Measurements from ENCODE around the gene GRIA4.

The GRIA4 gene

DNA sequence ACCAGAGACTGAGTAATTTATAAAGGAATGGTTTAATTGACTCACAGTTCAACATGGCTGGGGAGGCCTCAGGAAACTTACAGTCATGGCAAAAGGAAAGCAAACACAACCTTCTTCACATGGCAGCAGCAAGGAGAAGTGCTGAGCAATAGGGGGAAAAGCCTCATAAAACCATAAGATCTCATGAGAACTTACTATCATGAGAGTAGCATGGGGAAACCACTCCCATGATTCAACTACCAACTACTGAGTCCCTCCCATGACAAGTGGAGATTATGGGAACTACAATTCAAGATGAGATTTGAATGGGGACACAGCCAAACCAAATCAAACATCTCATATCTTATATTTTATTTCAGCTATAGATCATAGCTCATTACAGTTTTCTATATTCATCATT is 33.0 kb downstream of the GRIA4 start:
- Histone ChIP-seq H3K36me3 (ENCODE audit: control insufficient read depth, insufficient read depth, low read length) (no peaks in the 10 kb centered on the region), H3K9me3 (ENCODE audit: control insufficient read depth, low read length) (no peaks in the 10 kb centered on the region), H3K27me3 (ENCODE audit: control insufficient read depth, insufficient read depth, low read length) (no peaks in the 10 kb centered on the region), H3K4me1 (ENCODE audit: control insufficient read depth, insufficient read depth, low read length) (no peaks in the 10 kb centered on the region), H3K9ac (ENCODE audit: low read length) (no peak overlapping the region), H3K4me3 (ENCODE audit: low read length) (no peak overlapping the region)

DNA sequence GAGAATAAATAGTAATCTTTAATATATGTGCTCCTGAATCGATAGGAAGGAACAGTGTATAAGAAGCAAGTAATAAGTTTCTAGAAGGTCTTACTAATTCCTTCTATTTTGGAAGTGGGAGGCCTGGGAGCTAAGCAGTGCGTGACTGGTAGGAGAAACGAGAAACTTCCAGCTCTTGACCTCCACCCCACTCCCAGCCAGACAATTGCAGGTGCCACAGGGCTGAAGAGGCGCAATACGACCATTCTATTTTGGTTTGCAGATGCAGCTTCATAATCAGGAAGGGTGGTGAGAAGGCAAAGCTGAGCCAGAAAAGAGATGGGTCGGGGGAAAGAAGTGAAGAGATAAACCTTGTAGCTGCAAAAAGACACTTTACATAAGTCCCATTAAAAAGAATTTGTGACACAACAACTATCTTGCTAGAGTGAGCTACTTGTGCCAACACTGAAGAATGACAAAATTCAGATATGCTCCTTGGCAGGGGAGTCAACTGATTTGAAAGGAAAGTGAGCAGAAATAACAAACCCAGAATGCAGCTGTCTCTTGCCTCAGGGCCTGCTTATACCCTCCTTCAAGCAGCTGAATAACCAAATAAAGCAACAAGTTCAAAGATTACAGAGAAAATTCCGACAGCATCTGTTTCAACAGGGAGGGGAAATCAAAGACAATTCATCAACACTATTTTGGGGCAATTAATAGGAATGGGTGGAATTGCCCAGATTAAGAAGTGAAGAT is 35.1 kb downstream of the GRIA4 start:
- Histone ChIP-seq H3K9ac (ENCODE audit: low read length) (no peak overlapping the region), H3K4me1 (ENCODE audit: control insufficient read depth, insufficient read depth, low read length) (no peaks in the 10 kb centered on the region), H3K9me3 (ENCODE audit: control insufficient read depth, low read length) (no peaks in the 10 kb centered on the region)

DNA sequence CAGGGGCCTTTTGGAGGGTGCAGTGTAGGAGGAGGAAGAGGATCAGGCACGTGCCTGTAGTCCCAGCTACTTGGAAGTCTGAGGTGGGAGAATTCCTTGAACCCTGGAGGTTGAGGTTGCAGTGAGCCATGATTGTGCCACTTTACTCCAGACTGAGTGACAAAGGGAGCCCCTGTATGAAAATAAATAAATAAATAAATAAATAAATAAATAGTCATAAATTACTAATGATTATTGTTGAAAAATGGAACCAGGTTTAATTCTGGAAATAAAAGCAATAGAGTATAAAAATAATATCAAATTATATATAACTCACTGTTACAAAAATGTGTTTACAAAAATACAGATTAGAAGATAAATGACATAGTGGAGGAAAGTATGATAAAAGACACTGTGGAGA is 37.9 kb downstream of the GRIA4 start:
- Histone ChIP-seq H3K27me3 (ENCODE audit: control insufficient read depth, insufficient read depth, low read length) (no peaks in the 10 kb centered on the region), H3K9me3 (ENCODE audit: control insufficient read depth, low read length) (no peaks in the 10 kb centered on the region), H3K4me1 (ENCODE audit: control insufficient read depth, insufficient read depth, low read length) (no peaks in the 10 kb centered on the region), H3K9ac (ENCODE audit: low read length) (no peak overlapping the region), H3K36me3 (ENCODE audit: control insufficient read depth, insufficient read depth, low read length) (no peaks in the 10 kb centered on the region), H3K4me3 (ENCODE audit: low read length) (no peak overlapping the region)

More for the DNA sequence above, 35.1 kb downstream of the GRIA4 start:
- no peaks in the 10 kb centered on the region for H3K27me3 ChIP-seq (ENCODE audit: control insufficient read depth, insufficient read depth, low read length)
- no peaks in the 10 kb centered on the region for H3K36me3 ChIP-seq (ENCODE audit: control insufficient read depth, insufficient read depth, low read length)
- H3K4me3 ChIP-seq (ENCODE audit: low read length) = no peak overlapping the region

DNA sequence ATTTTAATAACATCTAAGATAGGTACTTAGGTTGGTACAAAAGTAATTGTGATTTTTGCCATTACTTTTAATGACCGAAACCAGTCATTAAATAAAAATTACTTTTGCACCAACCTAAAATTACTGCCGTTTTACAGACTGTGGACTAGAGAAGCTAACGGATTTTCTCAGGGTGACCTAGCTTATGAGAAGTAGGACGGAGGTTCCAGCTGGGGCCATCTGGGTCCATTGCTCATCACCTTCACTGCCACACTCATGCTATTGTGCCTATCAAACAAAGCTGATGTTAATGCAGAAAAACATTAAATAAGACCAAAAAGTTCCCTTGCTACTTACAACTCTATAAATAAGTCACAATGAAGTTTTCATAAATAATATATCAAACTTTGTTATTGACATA is 38.9 kb downstream of the GRIA4 start:
- no peak overlapping the region for H3K4me3 ChIP-seq (ENCODE audit: low read length)
- H3K36me3 ChIP-seq (ENCODE audit: control insufficient read depth, insufficient read depth, low read length) = no peaks in the 10 kb centered on the region
- H3K9me3 ChIP-seq (ENCODE audit: control insufficient read depth, low read length) = no peaks in the 10 kb centered on the region
- H3K9ac ChIP-seq (ENCODE audit: low read length) = no peak overlapping the region
- no peaks in the 10 kb centered on the region for H3K27me3 ChIP-seq (ENCODE audit: control insufficient read depth, insufficient read depth, low read length)
- H3K4me1 ChIP-seq (ENCODE audit: control insufficient read depth, insufficient read depth, low read length) = no peaks in the 10 kb centered on the region

DNA sequence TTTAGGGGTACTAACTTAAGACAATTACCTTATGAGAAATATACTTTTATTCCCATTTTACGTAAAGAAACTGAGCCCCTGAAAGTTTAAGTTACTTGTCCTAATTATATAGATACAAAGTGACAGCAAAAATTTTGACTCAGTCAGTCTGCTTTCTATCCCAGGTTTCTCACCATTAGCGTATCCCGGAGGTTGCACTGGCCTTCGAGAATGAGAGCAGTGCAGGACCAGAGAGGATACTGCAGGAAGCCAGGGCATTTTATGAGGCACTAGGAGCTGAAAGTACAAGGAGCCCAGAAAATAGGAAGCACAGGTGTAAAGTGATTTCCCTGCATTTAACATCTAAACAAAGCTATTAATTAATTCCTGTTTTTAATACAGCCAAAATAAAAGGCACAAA is 55.4 kb downstream of the GRIA4 start:
- Histone ChIP-seq H3K4me1 (ENCODE audit: control insufficient read depth, insufficient read depth, low read length) (no peaks in the 10 kb centered on the region), H3K4me3 (ENCODE audit: low read length) (no peak overlapping the region), H3K9me3 (ENCODE audit: control insufficient read depth, low read length) (no peaks in the 10 kb centered on the region), H3K36me3 (ENCODE audit: control insufficient read depth, insufficient read depth, low read length) (no peaks in the 10 kb centered on the region), H3K27me3 (ENCODE audit: control insufficient read depth, insufficient read depth, low read length) (no peaks in the 10 kb centered on the region), H3K9ac (ENCODE audit: low read length) (no peak overlapping the region)

DNA sequence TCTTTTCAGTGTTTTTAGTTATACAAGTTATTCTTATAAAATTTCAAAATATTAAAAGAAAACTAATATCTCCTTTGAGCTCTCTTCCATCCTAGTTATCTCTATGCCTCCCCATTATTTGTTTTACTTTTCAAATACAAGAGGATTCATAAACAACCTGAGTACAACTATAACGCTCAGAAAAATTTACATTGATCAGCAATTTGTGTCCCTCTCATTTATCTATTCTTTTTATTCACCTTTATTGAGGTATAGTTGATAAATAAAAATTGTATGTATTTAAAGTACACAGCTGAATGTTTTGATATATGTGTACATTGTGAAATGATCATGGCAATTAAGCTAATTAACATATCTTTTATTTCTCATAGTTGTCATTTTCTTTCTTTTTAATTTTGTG is 57.6 kb downstream of the GRIA4 start:
- Histone ChIP-seq H3K9me3 (ENCODE audit: control insufficient read depth, low read length) (no peaks in the 10 kb centered on the region), H3K27me3 (ENCODE audit: control insufficient read depth, insufficient read depth, low read length) (no peaks in the 10 kb centered on the region), H3K9ac (ENCODE audit: low read length) (no peak overlapping the region), H3K4me1 (ENCODE audit: control insufficient read depth, insufficient read depth, low read length) (no peaks in the 10 kb centered on the region), H3K36me3 (ENCODE audit: control insufficient read depth, insufficient read depth, low read length) (no peaks in the 10 kb centered on the region), H3K4me3 (ENCODE audit: low read length) (no peak overlapping the region)

DNA sequence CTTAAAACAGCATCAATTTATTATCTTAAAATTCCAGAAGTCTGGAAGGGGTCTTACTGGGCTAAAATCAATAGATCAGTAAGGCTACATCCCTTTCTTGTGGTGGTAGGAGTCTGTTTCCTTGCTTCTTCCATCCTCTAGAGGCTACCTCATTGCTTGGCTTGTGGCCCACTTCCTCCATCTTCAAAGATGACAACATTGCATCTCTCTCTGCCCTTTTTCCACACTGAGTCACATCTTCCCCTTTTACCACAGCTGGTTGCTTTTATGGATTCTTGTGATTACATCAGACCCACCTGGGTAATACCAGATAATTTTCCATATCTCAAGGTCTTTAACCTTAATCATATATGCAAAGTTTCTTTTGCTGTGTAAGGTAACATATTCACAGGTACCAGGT is 60.9 kb downstream of the GRIA4 start:
- no peak overlapping the region for H3K9ac ChIP-seq (ENCODE audit: low read length)
- H3K27me3 ChIP-seq (ENCODE audit: control insufficient read depth, insufficient read depth, low read length) = no peaks in the 10 kb centered on the region
- H3K9me3 ChIP-seq (ENCODE audit: control insufficient read depth, low read length) = no peaks in the 10 kb centered on the region
- H3K36me3 ChIP-seq (ENCODE audit: control insufficient read depth, insufficient read depth, low read length) = no peaks in the 10 kb centered on the region
- no peaks in the 10 kb centered on the region for H3K4me1 ChIP-seq (ENCODE audit: control insufficient read depth, insufficient read depth, low read length)
- no peak overlapping the region for H3K4me3 ChIP-seq (ENCODE audit: low read length)

DNA sequence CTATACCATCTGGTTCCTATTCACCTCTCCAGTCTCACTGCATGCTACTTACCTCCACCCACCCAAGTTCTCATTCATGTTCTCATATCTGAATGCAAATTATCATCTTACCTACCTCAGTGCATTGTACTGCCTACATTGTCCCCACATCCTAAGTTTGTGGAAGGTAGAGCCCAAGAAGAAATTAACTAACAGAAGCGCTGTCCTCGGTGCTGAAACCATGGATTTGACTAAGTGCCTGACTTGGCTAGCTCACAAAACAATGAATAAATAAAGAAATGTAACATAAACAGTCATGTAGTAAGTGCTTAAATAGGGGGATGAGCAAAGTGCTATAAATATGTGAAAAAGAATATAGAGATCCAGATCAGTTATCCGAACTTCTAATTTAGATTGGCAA is 63.2 kb downstream of the GRIA4 start:
- Histone ChIP-seq H3K9me3 (ENCODE audit: control insufficient read depth, low read length) (no peaks in the 10 kb centered on the region), H3K36me3 (ENCODE audit: control insufficient read depth, insufficient read depth, low read length) (no peaks in the 10 kb centered on the region), H3K4me3 (ENCODE audit: low read length) (no peak overlapping the region), H3K4me1 (ENCODE audit: control insufficient read depth, insufficient read depth, low read length) (no peaks in the 10 kb centered on the region), H3K9ac (ENCODE audit: low read length) (no peak overlapping the region), H3K27me3 (ENCODE audit: control insufficient read depth, insufficient read depth, low read length) (no peaks in the 10 kb centered on the region)

DNA sequence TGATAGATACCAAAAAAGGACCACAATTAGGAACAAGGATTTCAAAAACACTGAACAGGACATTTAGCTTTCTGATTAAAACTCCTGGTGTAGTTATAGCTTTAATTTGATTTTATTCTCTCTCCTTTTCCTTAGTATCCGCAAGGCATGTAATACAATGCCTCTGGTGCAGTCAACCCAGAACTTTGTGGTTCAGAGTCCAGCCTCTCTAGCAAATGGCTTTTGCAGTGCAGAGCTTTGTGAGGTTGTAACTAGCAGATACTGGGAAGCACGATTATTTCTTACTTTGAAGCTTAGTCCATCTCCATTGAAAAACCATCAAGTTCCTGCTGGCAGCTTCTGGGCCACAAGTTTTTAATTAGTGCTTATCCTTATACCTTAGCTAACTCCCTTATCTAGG is 79.8 kb downstream of the GRIA4 start:
- H3K9me3 ChIP-seq (ENCODE audit: control insufficient read depth, low read length) = no peaks in the 10 kb centered on the region
- H3K4me3 ChIP-seq (ENCODE audit: low read length) = no peak overlapping the region
- no peaks in the 10 kb centered on the region for H3K36me3 ChIP-seq (ENCODE audit: control insufficient read depth, insufficient read depth, low read length)
- H3K9ac ChIP-seq (ENCODE audit: low read length) = no peak overlapping the region
- no peaks in the 10 kb centered on the region for H3K4me1 ChIP-seq (ENCODE audit: control insufficient read depth, insufficient read depth, low read length)
- H3K27me3 ChIP-seq (ENCODE audit: control insufficient read depth, insufficient read depth, low read length) = no peaks in the 10 kb centered on the region

DNA sequence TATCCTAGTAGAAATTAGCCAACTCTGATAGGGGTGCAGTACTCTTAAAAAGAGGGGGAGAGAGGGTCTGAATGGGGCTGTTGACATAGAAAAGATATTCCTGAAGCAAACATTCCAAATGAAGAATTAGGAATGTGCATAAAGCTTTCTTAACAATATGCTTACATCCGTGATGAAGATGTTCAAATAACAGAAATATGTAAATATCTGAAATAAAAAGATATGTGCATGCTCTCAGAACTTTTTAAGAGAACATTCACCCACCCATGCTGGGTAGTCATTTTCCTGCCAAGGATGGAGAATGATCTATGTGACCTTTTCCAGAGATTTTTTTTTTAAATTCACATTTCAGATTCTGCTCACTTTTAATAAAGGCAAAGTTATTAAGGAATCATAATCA is 80.6 kb downstream of the GRIA4 start:
- H3K9ac ChIP-seq (ENCODE audit: low read length) = no peak overlapping the region
- H3K27me3 ChIP-seq (ENCODE audit: control insufficient read depth, insufficient read depth, low read length) = no peaks in the 10 kb centered on the region
- H3K4me3 ChIP-seq (ENCODE audit: low read length) = no peak overlapping the region
- no peaks in the 10 kb centered on the region for H3K4me1 ChIP-seq (ENCODE audit: control insufficient read depth, insufficient read depth, low read length)
- H3K36me3 ChIP-seq (ENCODE audit: control insufficient read depth, insufficient read depth, low read length) = no peaks in the 10 kb centered on the region
- no peaks in the 10 kb centered on the region for H3K9me3 ChIP-seq (ENCODE audit: control insufficient read depth, low read length)

DNA sequence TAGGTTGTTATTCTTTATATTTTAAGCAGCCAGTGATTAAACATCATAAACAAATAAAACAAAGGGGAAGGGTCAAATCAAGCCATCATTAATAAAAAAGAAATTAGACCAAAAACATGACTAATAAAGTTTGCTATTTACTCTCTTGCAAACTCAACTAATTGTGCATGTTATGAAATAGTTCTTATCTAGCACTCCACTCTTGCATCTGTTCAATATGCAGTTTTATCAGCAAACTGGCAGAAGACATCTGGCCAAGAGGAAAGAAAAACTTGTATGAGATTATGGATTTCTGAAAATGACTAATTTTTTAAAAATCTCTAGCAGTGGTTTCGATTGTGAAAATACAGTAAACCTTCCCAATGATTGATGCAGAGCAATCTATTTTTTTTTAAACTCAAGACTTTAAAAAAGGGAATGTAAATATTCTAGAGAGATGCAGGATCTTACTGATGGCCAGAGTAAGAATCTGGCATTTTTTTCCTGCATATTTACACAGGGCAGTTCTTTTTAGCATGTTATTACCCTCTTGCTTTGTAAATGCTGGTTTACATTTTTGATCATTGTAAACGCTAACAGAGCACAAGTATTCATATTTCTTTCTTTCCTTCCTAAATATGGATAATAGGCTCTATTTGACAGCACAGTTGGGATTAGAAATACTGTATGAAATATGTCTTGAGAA is 83.3 kb downstream of the GRIA4 start:
- no peaks in the 10 kb centered on the region for H3K9me3 ChIP-seq (ENCODE audit: control insufficient read depth, low read length)
- no peak overlapping the region for H3K9ac ChIP-seq (ENCODE audit: low read length)
- no peaks in the 10 kb centered on the region for H3K36me3 ChIP-seq (ENCODE audit: control insufficient read depth, insufficient read depth, low read length)
- no peaks in the 10 kb centered on the region for H3K27me3 ChIP-seq (ENCODE audit: control insufficient read depth, insufficient read depth, low read length)
- no peak overlapping the region for H3K4me3 ChIP-seq (ENCODE audit: low read length)
- H3K4me1 ChIP-seq (ENCODE audit: control insufficient read depth, insufficient read depth, low read length) = no peaks in the 10 kb centered on the region

DNA sequence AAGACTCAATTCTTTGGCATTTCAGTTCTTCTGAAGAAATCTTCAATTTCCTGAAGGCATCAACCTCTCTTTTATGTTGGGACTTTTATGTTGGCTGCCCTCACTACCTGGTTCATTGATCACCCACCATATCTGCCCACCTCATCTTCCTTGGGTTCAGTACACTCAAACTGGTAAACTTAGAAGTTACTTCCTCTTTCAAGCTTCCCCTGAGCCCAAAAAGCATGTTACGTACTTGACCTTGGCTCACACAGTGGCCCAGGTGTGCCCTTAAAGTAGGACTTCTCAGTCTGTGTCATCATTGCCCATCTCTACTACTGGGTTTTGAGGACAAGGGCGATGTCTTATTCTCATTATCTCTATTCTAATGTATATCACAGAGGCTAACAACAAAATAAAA is 86.1 kb downstream of the GRIA4 start:
- Histone ChIP-seq H3K4me1 (ENCODE audit: control insufficient read depth, insufficient read depth, low read length) (no peaks in the 10 kb centered on the region), H3K27me3 (ENCODE audit: control insufficient read depth, insufficient read depth, low read length) (no peaks in the 10 kb centered on the region), H3K4me3 (ENCODE audit: low read length) (no peak overlapping the region), H3K9ac (ENCODE audit: low read length) (no peak overlapping the region), H3K36me3 (ENCODE audit: control insufficient read depth, insufficient read depth, low read length) (no peaks in the 10 kb centered on the region), H3K9me3 (ENCODE audit: control insufficient read depth, low read length) (no peaks in the 10 kb centered on the region)

Measured in mucosa of stomach (tissue), 1 donor.